DMS79 treated with DMSO at 0.1 percent for 48 hours (cell line): Measurements from ENCODE around the gene ANKRD10.

Source experiments
- DNase-seq: peaks from one replicate; lab custom pipeline; 2025; lab: John Stamatoyannopoulos, UW

The ANKRD10 gene

GRCh38 chr13:110885966-110886869, 28.7 kb downstream of the ANKRD10 start:
- DNase-seq: no peak

GRCh38 chr13:110885516-110885915, 29.4 kb downstream of the ANKRD10 start:
- DNase-seq: no peak

GRCh38 chr13:110884517-110884916, 30.4 kb downstream of the ANKRD10 start:
- no peak for DNase-seq

GRCh38 chr13:110883542-110883941, 31.3 kb downstream of the ANKRD10 start:
- no peak for DNase-seq

- no peak for DNase-seq
Measured at GRCh38 chr13:110882972-110883371, 31.9 kb downstream of the ANKRD10 start.

GRCh38 chr13:110881839-110882627, 32.8 kb downstream of the ANKRD10 start:
- no peak for DNase-seq

GRCh38 chr13:110880627-110881026, 34.2 kb downstream of the ANKRD10 start:
- DNase-seq: no peak

GRCh38 chr13:110879482-110879881, 35.4 kb downstream of the ANKRD10 start:
- no peak for DNase-seq

GRCh38 chr13:110877737-110878258, 37.1 kb downstream of the ANKRD10 start:
- no peak for DNase-seq

GRCh38 chr13:110876609-110877008, 38.3 kb downstream of the ANKRD10 start:
- DNase-seq: no peak

- no peak for DNase-seq
Measured at GRCh38 chr13:110875241-110875640, 39.6 kb downstream of the ANKRD10 start.

GRCh38 chr13:110874508-110874960, 40.3 kb downstream of the ANKRD10 start:
- DNase-seq: peak; percentile 86

GRCh38 chr13:110873639-110874507, 41.0 kb downstream of the ANKRD10 start:
- no peak for DNase-seq

GRCh38 chr13:110872768-110873638, 41.9 kb downstream of the ANKRD10 start:
- no peak for DNase-seq

- no peak for DNase-seq
Measured at GRCh38 chr13:110872034-110872767, 42.7 kb downstream of the ANKRD10 start.

GRCh38 chr13:110869805-110870706, 44.8 kb downstream of the ANKRD10 start:
- DNase-seq: peak; percentile 17

- no peak for DNase-seq
Measured at GRCh38 chr13:110869231-110869804, 45.6 kb downstream of the ANKRD10 start.

GRCh38 chr13:110868720-110869119, 46.1 kb downstream of the ANKRD10 start:
- no peak for DNase-seq

GRCh38 chr13:110867380-110867779, 47.5 kb downstream of the ANKRD10 start:
- DNase-seq: no peak
